ENCODE measurements around the gene TUBGCP3. TPM values are rescaled to one million over a fixed set of nuclear protein-coding genes. Genes with fewer than 3 reads are reported as not detected.
"Not testable (repeated sequence)": the region's sequence is repeated elsewhere in the genome, so short reads cannot be mapped to it uniquely, and the experiment has no call there.

Gene TUBGCP3
- total RNA-seq, 2 donors from 2014 or later = 24.9 to 39.4 TPM

DNA sequence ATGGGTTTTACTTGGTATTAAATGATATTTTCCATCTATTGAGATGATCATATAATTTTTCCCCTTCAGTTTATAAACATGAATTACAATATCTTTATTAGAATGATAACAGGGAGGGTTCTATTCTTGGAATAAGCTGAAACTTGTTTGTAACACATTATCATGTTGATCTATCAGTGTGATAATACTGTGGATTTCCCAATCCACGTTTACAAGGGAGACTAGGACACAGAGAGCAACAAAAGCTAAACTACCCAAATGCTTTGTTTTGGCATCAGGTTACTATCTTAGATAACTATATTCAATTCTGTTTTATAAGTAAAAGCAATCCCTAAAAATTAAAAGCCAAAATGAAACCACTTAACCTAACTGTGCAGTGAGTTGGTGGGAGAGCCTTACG lies 92.5 kb downstream of the TUBGCP3 start:
- Histone ChIP-seq H3K27me3 (no peaks in the 10 kb centered on the region), H3K27ac (no peak overlapping the region), H3K36me3 (no peaks in the 10 kb centered on the region), H3K4me1 (no peaks in the 10 kb centered on the region), H3K4me3 (no peak overlapping the region), H3K9me3 (no peaks in the 10 kb centered on the region), H3K9ac (ENCODE audit: low read depth in 2 of 2, low read length in 2 of 2) (no peak overlapping the region)
- no peak for TF ChIP-seq CTCF (IDR thresholded peaks at IDR 0.05)
- no peak for DNase-seq
- intact Hi-C loops (cut with DNase I) = no loop called here

GRCh38 chr13:112489199-112489598 lies 98.8 kb downstream of the TUBGCP3 start:
- Histone ChIP-seq H3K27me3 (no peaks in the 10 kb centered on the region), H3K4me1 (no peaks in the 10 kb centered on the region), H3K36me3 (no peaks in the 10 kb centered on the region), H3K27ac (no peak overlapping the region), H3K9ac (ENCODE audit: low read depth in 2 of 2, low read length in 2 of 2) (no peak overlapping the region), H3K9me3 (no peaks in the 10 kb centered on the region), H3K4me3 (no peak overlapping the region)
- intact Hi-C loops (cut with DNase I) = no loop called here
- TF ChIP-seq CTCF (IDR thresholded peaks at IDR 0.05) = no peak
- no peak for DNase-seq

DNA sequence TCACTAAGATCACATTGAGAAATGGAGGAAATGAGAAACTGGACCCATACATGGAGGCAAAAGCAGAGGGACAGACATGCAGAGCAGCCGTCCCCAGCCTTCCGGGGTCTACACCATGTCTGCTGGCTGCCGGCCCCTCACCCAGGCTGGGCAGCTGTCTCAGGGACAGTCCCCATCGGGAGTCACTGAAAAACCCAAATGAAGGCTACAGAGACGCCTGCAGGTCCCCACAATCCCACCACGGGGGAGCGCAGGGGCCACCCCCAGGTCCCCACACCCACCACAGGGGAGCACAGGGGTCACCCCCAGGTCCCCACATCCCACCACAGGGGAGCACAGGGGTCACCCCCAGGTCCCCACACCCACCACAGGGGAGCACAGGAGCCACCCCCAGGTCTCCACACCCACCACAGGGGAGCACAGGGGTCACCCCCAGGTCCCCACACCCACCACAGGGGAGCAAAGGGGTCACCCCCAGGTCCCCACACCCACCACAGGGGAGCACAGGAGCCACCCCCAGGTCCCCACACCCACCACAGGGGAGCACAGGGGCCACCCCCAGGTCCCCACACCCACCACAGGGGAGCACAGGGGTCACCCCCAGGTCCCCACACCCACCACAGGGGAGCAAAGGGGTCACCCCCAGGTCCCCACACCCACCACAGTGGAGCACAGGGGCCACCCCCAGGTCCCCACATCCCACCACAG lies 99.5 kb downstream of the TUBGCP3 start:
- H3K9me3 ChIP-seq; H3K9ac ChIP-seq (ENCODE audit: low read depth in 2 of 2, low read length in 2 of 2); H3K27me3 ChIP-seq; H3K4me3 ChIP-seq; H3K36me3 ChIP-seq; intact Hi-C loops (cut with DNase I); H3K4me1 ChIP-seq; H3K27ac ChIP-seq; DNase-seq: not testable (repeated sequence)

DNA sequence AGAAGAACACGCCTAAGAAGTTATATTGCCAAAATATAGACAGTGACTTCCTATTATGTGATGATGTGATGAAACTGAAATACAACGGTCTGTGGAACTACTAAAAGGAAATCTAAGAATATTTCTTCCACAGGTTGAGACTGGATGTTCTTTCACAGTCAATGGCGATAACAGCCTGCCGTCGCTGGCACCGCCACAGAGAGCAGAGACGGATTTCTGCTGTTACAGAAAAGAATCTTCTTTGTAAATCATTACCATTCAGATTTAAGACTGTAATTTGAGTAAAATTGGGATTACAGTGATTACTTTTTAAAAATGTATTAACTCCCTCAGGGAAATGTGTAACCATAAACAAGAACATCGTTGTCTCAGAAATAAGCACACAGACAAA lies 100.8 kb downstream of the TUBGCP3 start:
- H3K4me1 ChIP-seq = no peaks in the 10 kb centered on the region
- no peak for TF ChIP-seq CTCF (IDR thresholded peaks at IDR 0.05)
- no peak overlapping the region for H3K27ac ChIP-seq
- no peaks in the 10 kb centered on the region for H3K36me3 ChIP-seq
- H3K4me3 ChIP-seq = no peak overlapping the region
- DNase-seq = no peak
- H3K27me3 ChIP-seq = no peaks in the 10 kb centered on the region
- no peak overlapping the region for H3K9ac ChIP-seq (ENCODE audit: low read depth in 2 of 2, low read length in 2 of 2)
- H3K9me3 ChIP-seq = no peaks in the 10 kb centered on the region
- intact Hi-C loops (cut with DNase I) = no loop called here

DNA sequence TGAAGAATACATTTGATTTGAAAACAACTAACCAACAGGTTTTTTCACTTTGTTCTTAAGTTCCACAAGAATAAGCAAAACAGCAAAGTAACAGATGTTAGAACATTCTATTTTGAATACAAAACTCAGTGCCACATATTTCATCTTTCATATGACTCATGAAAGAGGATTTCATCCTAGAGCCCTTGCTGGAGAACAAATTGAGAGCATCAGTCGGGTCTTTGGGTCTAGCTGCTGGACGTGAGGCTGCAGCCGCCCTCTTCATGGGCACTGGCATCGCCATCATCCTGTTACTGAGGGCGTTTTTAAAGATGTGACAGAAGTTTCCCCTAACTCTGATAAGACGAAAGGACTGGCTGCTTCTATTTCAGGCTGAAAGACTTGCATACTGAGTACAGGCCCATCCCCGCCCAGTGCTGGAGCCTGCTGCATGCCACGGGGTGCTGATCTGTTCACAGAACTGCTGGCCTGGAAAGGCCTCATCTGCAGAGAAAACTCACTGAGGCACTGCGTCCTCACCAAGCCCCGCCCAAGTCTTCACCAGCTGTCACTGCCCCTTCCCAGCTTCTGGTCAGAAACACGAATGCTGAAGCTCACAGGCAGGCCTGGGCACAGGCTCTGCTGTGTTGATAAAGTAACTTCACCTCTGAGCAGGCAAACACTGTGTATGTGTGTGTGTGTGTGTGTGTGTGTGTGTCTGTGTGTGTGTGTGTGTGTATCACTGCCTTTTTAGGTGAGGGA lies 101.4 kb downstream of the TUBGCP3 start:
- DNase-seq = no peak
- no peaks in the 10 kb centered on the region for H3K4me1 ChIP-seq
- no peak overlapping the region for H3K9ac ChIP-seq (ENCODE audit: low read depth in 2 of 2, low read length in 2 of 2)
- no peaks in the 10 kb centered on the region for H3K36me3 ChIP-seq
- no peaks in the 10 kb centered on the region for H3K27me3 ChIP-seq
- TF ChIP-seq CTCF (IDR thresholded peaks at IDR 0.05) = no peak
- no peak overlapping the region for H3K4me3 ChIP-seq
- H3K9me3 ChIP-seq = no peaks in the 10 kb centered on the region
- intact Hi-C loops (cut with DNase I) = no loop called here
- no peak overlapping the region for H3K27ac ChIP-seq

DNA sequence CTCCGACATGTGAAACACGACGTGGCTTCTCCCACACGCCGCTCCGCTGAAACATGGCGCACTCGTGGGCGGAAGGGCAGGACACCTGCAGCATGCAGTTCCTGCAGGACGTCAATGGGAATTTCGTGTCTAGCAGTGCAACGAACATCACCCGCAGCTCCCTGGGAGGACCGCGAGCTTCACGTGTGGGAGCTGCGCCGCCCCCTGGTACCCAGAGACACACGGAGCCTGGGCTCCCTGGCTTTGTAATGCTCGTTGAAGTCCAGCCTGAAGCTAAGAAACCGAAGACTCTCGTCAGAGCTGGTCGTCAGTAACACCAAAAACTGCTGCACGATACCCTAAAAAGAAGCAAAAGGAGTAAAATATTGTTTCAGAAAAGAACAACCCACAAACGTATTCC lies 102.1 kb downstream of the TUBGCP3 start:
- H3K27me3 ChIP-seq; intact Hi-C loops (cut with DNase I): not testable (repeated sequence)

More for the DNA sequence above, 102.1 kb downstream of the TUBGCP3 start:
- not testable (repeated sequence) for DNase-seq; H3K36me3 ChIP-seq; H3K4me1 ChIP-seq; H3K9ac ChIP-seq (ENCODE audit: low read depth in 2 of 2, low read length in 2 of 2); H3K9me3 ChIP-seq; H3K27ac ChIP-seq; H3K4me3 ChIP-seq

Data from colonic mucosa (tissue), 4 donors.